ENCODE data around the gene HLA-DMB.

DNA sequence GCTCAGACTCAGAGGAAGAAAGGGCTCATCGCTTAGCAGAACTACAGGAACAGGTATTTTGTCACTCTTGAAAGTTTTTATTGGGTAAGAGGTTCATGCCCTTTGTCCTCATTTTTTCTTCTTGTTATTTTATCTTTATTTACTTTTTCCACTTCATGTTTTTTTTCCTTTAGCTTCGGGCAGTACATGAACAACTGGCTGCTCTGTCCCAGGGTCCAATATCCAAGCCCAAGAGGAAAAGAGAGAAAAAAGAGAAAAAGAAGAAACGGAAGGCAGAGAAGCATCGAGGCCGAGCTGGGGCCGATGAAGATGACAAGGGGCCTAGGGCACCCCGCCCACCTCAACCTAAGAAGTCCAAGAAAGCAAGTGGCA, 37.1 kb upstream of the HLA-DMB start:
- TF ChIP-seq POLR2A (IDR thresholded peaks at IDR 0.05): no peak
- TF ChIP-seq, protein P1, sequence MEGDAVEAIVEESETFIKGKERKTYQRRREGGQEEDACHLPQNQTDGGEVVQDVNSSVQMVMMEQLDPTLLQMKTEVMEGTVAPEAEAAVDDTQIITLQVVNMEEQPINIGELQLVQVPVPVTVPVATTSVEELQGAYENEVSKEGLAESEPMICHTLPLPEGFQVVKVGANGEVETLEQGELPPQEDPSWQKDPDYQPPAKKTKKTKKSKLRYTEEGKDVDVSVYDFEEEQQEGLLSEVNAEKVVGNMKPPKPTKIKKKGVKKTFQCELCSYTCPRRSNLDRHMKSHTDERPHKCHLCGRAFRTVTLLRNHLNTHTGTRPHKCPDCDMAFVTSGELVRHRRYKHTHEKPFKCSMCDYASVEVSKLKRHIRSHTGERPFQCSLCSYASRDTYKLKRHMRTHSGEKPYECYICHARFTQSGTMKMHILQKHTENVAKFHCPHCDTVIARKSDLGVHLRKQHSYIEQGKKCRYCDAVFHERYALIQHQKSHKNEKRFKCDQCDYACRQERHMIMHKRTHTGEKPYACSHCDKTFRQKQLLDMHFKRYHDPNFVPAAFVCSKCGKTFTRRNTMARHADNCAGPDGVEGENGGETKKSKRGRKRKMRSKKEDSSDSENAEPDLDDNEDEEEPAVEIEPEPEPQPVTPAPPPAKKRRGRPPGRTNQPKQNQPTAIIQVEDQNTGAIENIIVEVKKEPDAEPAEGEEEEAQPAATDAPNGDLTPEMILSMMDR (IDR thresholded peaks at IDR 0.05): no peak
